Mesodermal cell (in vitro differentiated cells): ENCODE results near the gene PANK2. TPM values are rescaled to one million over a fixed set of nuclear protein-coding genes. Genes with fewer than 3 reads are reported as not detected.
"Not testable (repeated sequence)": the region's sequence is repeated elsewhere in the genome, so short reads cannot be mapped to it uniquely, and the experiment has no call there.

Experiments
- H3K27ac ChIP-seq: 2 replicates; pipeline ENCODE4 v1.7.0; 2013; ENCODE audit warnings: mild to moderate bottlenecking, low read depth, low read length, moderate library complexity; ENCODE audit not compliant: severe bottlenecking
- H3K36me3 ChIP-seq: 2 replicates; pipeline ENCODE4 v1.7.1; 2013; ENCODE audit warnings: mild to moderate bottlenecking, low read length, moderate library complexity; ENCODE audit not compliant: control insufficient read depth, insufficient read depth
- H3K4me1 ChIP-seq: one replicate; pipeline ENCODE4 v1.7.1; 2013; ENCODE audit warnings: mild to moderate bottlenecking, low read length; ENCODE audit not compliant: insufficient read depth, control insufficient read depth, poor library complexity, severe bottlenecking
- H3K4me3 ChIP-seq: 2 replicates; pipeline ENCODE4 v1.7.0; 2013; ENCODE audit warnings: low read length, control low read depth, mild to moderate bottlenecking; ENCODE audit not compliant: insufficient read depth, poor library complexity, severe bottlenecking; ENCODE audit errors: extremely low read depth
- H3K9me3 ChIP-seq: 2 replicates; pipeline ENCODE4 v1.7.1; 2013; ENCODE audit warnings: mild to moderate bottlenecking, low read length, moderate library complexity; ENCODE audit not compliant: control insufficient read depth
- WGBS, 2 experiments: methylation state at CpG; one replicate each; pipeline ENCODE4 v1.1.5; 2013; ENCODE audit warnings: missing lambda C conversion rate in 2 of 2; ENCODE audit not compliant: insufficient coverage in 2 of 2; 5-methylcytosine and 5-hydroxymethylcytosine counted together
- polyA plus RNA-seq, 2 experiments: library from polyadenylated mRNA; stranded (reverse); fragments of 50-300 nt; gene quantifications; one replicate each; pipeline ENCODE4 v1.2.3, GENCODE V29; 2013

The PANK2 gene
- polyA plus RNA-seq (2013, experiment 1 of 2), result 33.0 TPM
- polyA plus RNA-seq (2013, experiment 2 of 2), result 30.6 TPM

GRCh38 chr20:3888622-3889488 is at the start of gene PANK2:
Gene PANK2, plus strand, starts transcription at chr20:3889387.
- Histone ChIP-seq H3K36me3 (peaks cover 39% of the 10 kb centered on the region), H3K4me3 (peak within 1 kb of the TSS; percentile 87), H3K9me3 (no peaks in the 10 kb centered on the region), H3K4me1 (peaks cover 22% of the 10 kb centered on the region), H3K27ac (peak within 1 kb of the TSS; percentile 97)
- 0 to 1% methylated on average over 45 to 59 of the region's 72 CpGs for WGBS, 2 experiments

DNA sequence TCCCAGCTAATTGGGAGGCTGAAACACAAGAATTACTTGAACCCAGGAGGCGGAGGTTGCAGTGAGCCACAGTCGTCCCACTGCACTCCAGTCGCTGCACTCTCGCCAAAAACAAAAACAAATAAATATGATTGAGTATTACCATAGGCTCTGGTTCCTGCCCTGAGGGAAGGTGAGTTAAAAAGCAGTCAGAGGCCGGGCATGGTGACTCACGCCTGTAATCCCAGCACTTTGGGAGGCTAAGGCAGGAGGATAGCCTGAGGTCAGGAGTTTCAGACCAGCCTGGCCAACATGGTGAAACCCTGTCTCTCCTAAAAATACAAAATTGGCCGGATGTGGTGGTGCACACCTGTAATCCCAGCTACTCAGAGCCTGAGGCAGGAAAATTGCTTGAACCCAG is 49.0 kb upstream of the PANK2 start:
- not testable (repeated sequence) for H3K36me3 ChIP-seq, H3K9me3 ChIP-seq, H3K4me3 ChIP-seq, H3K4me1 ChIP-seq, H3K27ac ChIP-seq
- 92 to 97% methylated on average over 3 of the region's 7 CpGs for WGBS, 2 experiments

DNA sequence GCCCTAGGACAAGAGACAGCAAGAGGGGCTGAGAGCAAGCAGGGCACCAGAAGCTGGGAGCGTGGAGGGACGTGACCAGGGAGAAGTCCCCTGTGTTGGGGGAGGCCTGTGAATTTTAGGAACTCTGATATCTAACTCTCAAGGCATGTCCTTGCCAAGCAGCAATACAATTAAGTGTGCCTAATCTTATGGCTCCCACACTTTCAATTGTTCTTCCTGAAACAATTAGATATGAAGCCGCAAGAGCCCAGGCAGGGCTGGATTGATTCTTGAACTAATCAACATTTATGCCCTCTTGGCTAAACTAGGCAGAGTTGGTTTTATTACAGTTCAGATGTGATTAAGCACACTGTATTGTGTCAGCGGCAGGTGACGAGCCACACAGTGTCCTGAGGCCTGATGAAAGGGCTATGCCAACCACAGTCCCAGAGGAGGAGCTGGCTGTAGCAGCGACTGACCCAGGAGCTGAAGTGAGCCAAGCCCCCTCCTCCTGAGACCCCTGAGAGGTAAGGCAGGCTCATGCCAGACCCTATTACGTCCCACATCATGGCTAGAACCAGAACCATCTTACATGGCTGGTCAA is 46.7 kb upstream of the PANK2 start:
- Histone ChIP-seq H3K36me3 (no peaks in the 10 kb centered on the region), H3K4me3 (no peak overlapping the region), H3K4me1 (peaks cover 10% of the 10 kb centered on the region), H3K9me3 (no peaks in the 10 kb centered on the region), H3K27ac (no peak overlapping the region)
- 89 to 96% methylated on average over 4 to 6 of the region's 7 CpGs for WGBS, 2 experiments

DNA sequence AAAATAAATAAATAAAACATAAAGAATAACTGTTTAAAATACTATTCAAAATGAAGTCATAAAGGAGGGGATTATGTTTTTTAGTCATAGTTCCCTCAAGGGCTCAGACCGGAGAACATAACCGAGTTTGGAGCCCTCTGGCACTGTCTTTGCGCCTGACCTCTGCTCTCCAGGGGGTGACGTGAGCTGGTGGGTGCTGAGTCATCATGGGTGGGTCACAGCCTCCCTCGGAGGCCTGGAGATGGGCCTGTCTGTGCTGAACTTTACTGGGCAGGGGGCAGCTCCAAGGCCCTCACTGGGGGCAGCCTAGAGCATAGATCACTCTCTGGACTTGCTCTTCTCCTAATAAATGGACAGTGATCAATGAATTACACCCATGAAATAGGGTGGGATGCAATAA is 45.7 kb upstream of the PANK2 start:
- 90 to 93% methylated on average over 2 to 3 of the region's 5 CpGs for WGBS, 2 experiments
- H3K27ac ChIP-seq, result no peak overlapping the region

DNA sequence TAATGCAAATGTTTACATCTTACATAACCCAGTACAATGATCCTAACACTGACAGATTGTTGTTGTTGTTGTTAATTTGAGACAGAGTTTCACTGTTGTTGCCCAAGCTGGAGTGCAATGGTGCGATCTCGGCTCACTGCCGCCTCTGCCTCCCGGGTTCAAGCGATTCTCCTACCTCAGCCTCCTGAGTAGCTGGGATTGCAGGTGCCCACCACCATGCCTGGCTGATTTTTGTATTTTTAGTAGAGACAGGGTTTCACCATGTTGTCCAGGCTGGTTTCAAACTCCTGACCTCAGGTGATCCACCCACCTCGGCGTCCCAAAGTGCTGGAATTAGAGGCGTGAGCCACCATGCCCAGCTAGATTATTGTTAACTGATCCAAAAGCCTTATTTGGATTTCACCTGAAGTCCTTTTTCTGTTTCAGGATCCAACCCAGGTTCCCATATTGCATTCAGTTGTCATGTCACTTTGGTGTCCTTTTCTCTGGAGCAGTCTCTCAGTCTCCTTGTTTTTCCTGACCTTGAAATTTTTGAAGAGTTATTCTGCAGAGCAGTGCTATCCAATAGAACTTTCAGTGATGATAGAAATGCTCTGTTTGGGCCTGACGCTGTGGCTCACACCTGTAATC is 45.1 kb upstream of the PANK2 start:
- not testable (repeated sequence) for H3K27ac ChIP-seq, H3K9me3 ChIP-seq, H3K4me1 ChIP-seq, H3K4me3 ChIP-seq, H3K36me3 ChIP-seq
- 95% methylated on average over 4 to 8 of the region's 9 CpGs for WGBS, 2 experiments

More for the DNA sequence above, 45.7 kb upstream of the PANK2 start:
- H3K36me3 ChIP-seq, result peaks cover 2% of the 10 kb centered on the region
- peaks cover 10% of the 10 kb centered on the region for H3K4me1 ChIP-seq
- H3K9me3 ChIP-seq, result no peaks in the 10 kb centered on the region
- no peak overlapping the region for H3K4me3 ChIP-seq

- Histone ChIP-seq H3K4me1 (peaks cover 10% of the 10 kb centered on the region), H3K27ac (peak overlapping the region; percentile 53), H3K9me3 (no peaks in the 10 kb centered on the region), H3K4me3 (peak overlapping the region; percentile 86), H3K36me3 (peaks cover 12% of the 10 kb centered on the region)
- 3 to 5% methylated on average over 16 to 20 of the region's 22 CpGs for WGBS, 2 experiments
Measured at GRCh38 chr20:3846378-3846739, 42.8 kb upstream of the PANK2 start.

DNA sequence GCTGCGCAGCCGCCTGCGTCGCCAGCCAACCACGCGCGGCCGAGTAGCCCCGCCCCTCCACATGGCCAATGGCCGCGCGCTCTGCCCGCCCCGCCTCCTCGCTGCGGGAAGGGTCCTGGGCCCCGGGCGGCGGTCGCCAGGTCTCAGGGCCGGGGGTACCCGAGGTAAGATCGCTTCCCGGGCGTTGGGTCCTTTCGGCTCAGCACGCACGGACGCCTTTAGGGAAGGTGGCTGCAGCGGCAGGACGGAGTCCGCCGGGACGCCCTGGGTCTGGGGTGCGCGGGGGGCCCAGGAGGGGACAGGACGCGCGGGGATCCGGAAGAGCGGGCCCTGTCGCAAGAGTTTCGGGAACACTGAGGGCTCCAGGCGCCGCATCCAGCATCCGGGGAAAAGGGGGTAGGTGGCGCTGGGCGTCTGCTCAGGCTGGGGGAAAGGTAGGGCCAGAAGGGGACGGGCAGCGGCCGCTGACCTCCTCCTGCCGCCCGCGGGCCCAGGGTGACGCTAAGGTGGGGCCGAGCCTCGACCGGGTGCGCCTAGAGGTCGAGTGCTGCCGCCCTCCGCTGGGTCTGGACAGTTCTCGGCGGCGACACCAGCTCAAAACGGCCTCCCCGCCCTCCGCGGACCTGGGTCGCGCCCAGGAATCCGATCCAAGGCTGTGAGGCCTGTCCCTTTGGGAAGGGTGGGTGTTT is 42.3 kb upstream of the PANK2 start, which contains the start of gene MAVS:
Gene MAVS, plus strand, starts transcription at position 95 of the 689 bp plus-strand sequence. CDS start 7,791 bp downstream, outside the sequence.
- H3K9me3 ChIP-seq, result no peaks in the 10 kb centered on the region
- H3K27ac ChIP-seq, result peak within 1 kb of the TSS; percentile 69
- peaks cover 10% of the 10 kb centered on the region for H3K4me1 ChIP-seq
- 0 to 2% methylated on average over 62 of the region's 72 CpGs for WGBS, 2 experiments
- peaks cover 13% of the 10 kb centered on the region for H3K36me3 ChIP-seq
- peak within 1 kb of the TSS; percentile 86 for H3K4me3 ChIP-seq

DNA sequence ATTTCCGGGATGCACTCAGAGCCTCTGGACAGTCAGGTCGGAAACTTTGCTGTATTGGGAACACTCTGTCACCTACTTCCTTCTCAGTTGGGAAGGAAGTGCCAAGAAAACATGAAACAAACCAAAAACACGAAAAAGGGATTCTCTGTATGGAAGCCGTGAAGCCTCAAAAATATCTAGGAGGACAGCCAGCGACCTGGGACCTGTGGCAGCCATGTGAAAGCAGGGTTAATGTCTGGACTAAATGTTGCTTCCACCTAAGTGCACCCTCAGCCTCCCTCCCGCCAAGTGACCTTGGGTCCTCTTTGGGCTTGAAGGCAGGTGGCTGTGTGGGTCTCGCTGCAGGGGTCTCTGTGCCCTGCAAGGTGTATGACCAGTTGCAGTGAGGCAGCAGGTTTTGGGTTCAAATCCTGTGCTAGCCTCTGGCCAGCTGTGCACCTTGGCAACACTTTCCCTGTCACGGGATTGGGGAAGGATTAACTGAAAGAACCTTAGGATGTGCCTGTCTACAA is 41.7 kb upstream of the PANK2 start:
- Histone ChIP-seq H3K4me1 (peaks cover 10% of the 10 kb centered on the region), H3K27ac (peak overlapping the region; percentile 69), H3K4me3 (peak overlapping the region; percentile 86), H3K36me3 (peaks cover 15% of the 10 kb centered on the region), H3K9me3 (no peaks in the 10 kb centered on the region)
- 55 to 56% methylated on average over 7 to 8 of the region's 8 CpGs for WGBS, 2 experiments

- H3K9me3 ChIP-seq, result no peaks in the 10 kb centered on the region
- H3K4me3 ChIP-seq, result no peak overlapping the region
- H3K36me3 ChIP-seq, result peaks cover 16% of the 10 kb centered on the region
- peaks cover 4% of the 10 kb centered on the region for H3K4me1 ChIP-seq
- H3K27ac ChIP-seq, result no peak overlapping the region
- WGBS, 2 experiments, result 83 to 100% methylated on average over 1 of the region's 1 CpG
Measured at GRCh38 chr20:3848565-3848964, 40.6 kb upstream of the PANK2 start.

- no peak overlapping the region for H3K4me3 ChIP-seq
- 67 to 94% methylated on average over 2 of the region's 4 CpGs for WGBS, 2 experiments
- H3K27ac ChIP-seq, result peak overlapping the region; percentile 16
- H3K4me1 ChIP-seq, result no peaks in the 10 kb centered on the region
- no peaks in the 10 kb centered on the region for H3K9me3 ChIP-seq
- H3K36me3 ChIP-seq, result peaks cover 61% of the 10 kb centered on the region
Measured at GRCh38 chr20:3854462-3854871, 34.7 kb upstream of the PANK2 start.
